Left colon (tissue), 2 donors: ENCODE measurements around the gene SKI. TPM values are rescaled to one million over a fixed set of nuclear protein-coding genes. Genes with fewer than 3 reads are reported as not detected.

ENCODE experiments used
- ATAC-seq: fragments of 200-7000 bp; cut with Tn5 transposase; one replicate; pipeline ENCODE4 v1.9.1; 2020; ENCODE audit warnings: mild to moderate bottlenecking, moderate library complexity
- DNase-seq, 2 donors: peaks; one replicate each; pipeline ENCODE4 v3.0.0-alpha.2; 2020
- intact Hi-C, 2 donors: fragments of 100-400 bp; cut with DNase I in 1 of 2; cut with micrococcal nuclease in 1 of 2; formaldehyde crosslinking; loops; one replicate each; pipeline versions ENCODE4 v1.11.2 to v1.14.0; 2022; cut with DNase I, micrococcal nuclease
- total RNA-seq, 2 donors: library from RNA; stranded (reverse); fragmentation: NEBNext Ultra II Directional; extraction: Animal tissue kit (Norgen Biotek cat#: 25700); gene quantifications; one replicate each; pipeline ENCODE4 v1.2.1, GENCODE V29; 2021
- donor health status: DM: no; HTN: no; CAD: no.
- donor health status: DM: yes; HTN: yes; CAD: no.

Gene SKI
- total RNA-seq, 2 donors from 2014 or later: 30.2 to 35.5 TPM

GRCh38 chr1:2204415-2205190 is 23.5 kb upstream of the SKI start:
- peak; percentile 57 for ATAC-seq
- DNase-seq: peak; percentile 86
- intact Hi-C loops: no loop called here

GRCh38 chr1:2205191-2205952 is 22.7 kb upstream of the SKI start:
- peak; percentile 97 to 99 for DNase-seq
- peak; percentile 88 for ATAC-seq
- intact Hi-C loops: no loop called here

- DNase-seq (no peak), ATAC-seq (no peak)
- intact Hi-C loops: no loop called here
Observed at GRCh38 chr1:2206813-2207487, 21.2 kb upstream of the SKI start.

GRCh38 chr1:2208309-2209239 is 19.5 kb upstream of the SKI start:
- peak; percentile 18 for ATAC-seq
- peak; percentile 62 to 81 for DNase-seq
- intact Hi-C loops: no loop called here

GRCh38 chr1:2209400-2210083 is 18.6 kb upstream of the SKI start:
- ATAC-seq: no peak
- peak in 1 of 2 donors; percentile 27 for DNase-seq

GRCh38 chr1:2210084-2210653 is 17.9 kb upstream of the SKI start:
- ATAC-seq: no peak
- intact Hi-C loops: no loop called here
- DNase-seq: peak in 1 of 2 donors; percentile 23

More at GRCh38 chr1:2209400-2210083, 18.6 kb upstream of the SKI start:
- intact Hi-C loops: no loop called here

GRCh38 chr1:2210786-2211185 is 17.3 kb upstream of the SKI start:
- ATAC-seq: no peak
- intact Hi-C loops: no loop called here
- peak in 1 of 2 donors; percentile 27 for DNase-seq

GRCh38 chr1:2212274-2212531 is 15.9 kb upstream of the SKI start:
- DNase-seq: no peak
- no peak for ATAC-seq
- intact Hi-C loops: no loop called here

GRCh38 chr1:2212532-2213491 is 15.3 kb upstream of the SKI start:
- ATAC-seq: peak; percentile 86
- intact Hi-C loops: no loop called here
- peak; percentile 84 to 87 for DNase-seq

- no peak for ATAC-seq
- DNase-seq: peak; percentile 54 to 75
- intact Hi-C loops: no loop called here
Observed at GRCh38 chr1:2213576-2214505, 14.3 kb upstream of the SKI start.

- ATAC-seq: no peak
- peak; percentile 26 to 50 for DNase-seq
- intact Hi-C loops: no loop called here
Observed at GRCh38 chr1:2214541-2215241, 13.4 kb upstream of the SKI start.

GRCh38 chr1:2215329-2215728 is 12.8 kb upstream of the SKI start:
- intact Hi-C loops: no loop called here
- peak in 1 of 2 donors; percentile 25 for DNase-seq
- ATAC-seq: no peak

GRCh38 chr1:2215909-2216766 is 12.0 kb upstream of the SKI start:
- intact Hi-C loops: no loop called here
- ATAC-seq: no peak
- DNase-seq: no peak

GRCh38 chr1:2216767-2217058 is 11.4 kb upstream of the SKI start:
- ATAC-seq (no peak), DNase-seq (no peak)
- intact Hi-C loops: no loop called here

- ATAC-seq (no peak), DNase-seq (no peak)
- intact Hi-C loops: no loop called here
Observed at GRCh38 chr1:2221271-2221670, 6.8 kb upstream of the SKI start.
